NCI-H1436 (cell line): Measurements from ENCODE around the gene ATAT1.
"Not testable (repeated sequence)": the region's sequence is repeated elsewhere in the genome, so short reads cannot be mapped to it uniquely, and the experiment has no call there.

Source experiments
- DNase-seq: peaks from one replicate; lab custom pipeline; 2025; lab: John Stamatoyannopoulos, UW

ATAT1 gene

GRCh38 chr6:30651143-30651542, 24.5 kb downstream of the ATAT1 start:
- no peak for DNase-seq

DNA sequence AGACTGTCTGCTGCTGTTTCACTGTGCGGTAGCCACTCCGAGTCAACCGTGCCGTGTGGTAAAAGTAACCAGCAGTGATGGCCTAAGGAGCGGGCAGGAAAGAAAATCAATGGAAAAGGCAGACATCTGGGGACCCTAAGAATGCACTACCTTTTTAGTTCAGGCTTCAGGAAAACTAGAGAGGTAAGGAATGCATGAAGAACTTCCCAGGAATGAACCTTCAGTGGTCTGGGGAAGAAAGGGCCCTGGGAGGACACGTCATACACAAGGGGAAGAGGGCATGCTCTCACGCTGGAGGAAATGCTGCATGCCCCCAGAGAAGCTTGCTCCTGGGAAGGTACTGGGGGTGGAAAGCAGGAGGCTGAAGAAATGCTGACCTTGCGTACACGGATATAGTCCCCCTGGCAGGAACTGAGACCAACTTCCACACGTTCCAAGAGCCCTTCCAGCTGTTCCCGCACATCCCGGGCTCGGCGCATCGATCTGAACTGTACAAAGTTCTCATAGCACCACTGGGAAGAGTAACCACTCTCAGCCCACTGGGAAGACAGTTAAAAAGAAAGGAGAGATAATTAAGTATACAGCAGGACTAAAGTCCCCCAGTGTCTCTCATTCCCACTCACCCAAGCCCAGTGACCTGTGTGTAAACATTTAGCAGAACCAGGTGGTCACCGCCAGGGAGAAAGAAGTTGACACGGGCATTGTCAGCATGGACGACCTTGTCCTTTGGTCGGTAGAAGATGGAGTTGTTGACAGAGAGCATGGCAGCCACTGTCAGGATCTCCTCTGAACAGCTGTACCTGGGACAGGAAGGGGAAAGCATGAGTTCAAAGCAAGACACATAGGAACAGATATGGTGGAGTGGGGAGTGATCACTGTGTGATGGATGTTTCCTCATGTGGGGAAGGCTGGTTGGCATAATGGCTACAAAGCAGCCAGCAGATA, 28.4 kb downstream of the ATAT1 start:
- DNase-seq: no peak

- DNase-seq: no peak
Observed at GRCh38 chr6:30655743-30656094, 29.0 kb downstream of the ATAT1 start.

- DNase-seq: no peak
Observed at GRCh38 chr6:30656513-30656912, 29.8 kb downstream of the ATAT1 start.

DNA sequence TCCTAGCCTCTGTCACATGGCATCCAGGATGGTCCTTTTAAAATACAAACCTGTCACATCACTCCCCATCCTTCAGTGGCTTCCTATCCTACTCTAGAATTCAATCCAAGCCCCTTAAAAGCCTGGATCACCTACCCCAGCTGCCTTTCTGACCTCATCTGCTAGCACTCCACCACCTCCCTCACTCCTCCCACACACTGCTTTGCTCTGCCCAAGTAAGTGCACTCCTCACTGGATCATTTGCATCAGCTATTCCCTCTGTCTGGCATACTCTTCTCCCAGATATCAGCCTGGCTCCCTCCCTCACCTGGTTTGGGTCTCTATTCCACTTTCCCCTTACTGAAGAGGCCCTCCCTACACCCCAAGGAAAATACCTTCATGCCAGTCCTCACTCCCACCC, 30.8 kb downstream of the ATAT1 start:
- no peak for DNase-seq

DNA sequence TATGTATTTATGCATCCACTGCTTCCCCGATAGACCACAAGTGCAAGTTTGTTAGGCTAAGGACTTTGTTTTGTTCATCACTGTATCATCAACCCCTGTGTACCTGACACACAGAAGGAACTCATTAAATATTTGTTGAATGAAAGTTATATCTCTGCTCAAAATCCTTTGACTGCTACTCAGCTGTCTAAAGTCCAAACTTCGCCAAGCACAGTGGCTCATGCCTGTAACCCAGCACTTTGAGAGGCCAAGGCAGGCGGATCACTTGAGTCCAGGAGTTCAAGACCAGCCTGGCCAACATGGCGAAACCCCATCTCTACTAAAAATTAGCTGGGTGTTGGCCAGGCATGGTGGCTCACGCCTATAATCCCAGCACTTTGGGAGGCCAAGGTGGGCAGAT, 31.2 kb downstream of the ATAT1 start:
- DNase-seq: not testable (repeated sequence)

DNA sequence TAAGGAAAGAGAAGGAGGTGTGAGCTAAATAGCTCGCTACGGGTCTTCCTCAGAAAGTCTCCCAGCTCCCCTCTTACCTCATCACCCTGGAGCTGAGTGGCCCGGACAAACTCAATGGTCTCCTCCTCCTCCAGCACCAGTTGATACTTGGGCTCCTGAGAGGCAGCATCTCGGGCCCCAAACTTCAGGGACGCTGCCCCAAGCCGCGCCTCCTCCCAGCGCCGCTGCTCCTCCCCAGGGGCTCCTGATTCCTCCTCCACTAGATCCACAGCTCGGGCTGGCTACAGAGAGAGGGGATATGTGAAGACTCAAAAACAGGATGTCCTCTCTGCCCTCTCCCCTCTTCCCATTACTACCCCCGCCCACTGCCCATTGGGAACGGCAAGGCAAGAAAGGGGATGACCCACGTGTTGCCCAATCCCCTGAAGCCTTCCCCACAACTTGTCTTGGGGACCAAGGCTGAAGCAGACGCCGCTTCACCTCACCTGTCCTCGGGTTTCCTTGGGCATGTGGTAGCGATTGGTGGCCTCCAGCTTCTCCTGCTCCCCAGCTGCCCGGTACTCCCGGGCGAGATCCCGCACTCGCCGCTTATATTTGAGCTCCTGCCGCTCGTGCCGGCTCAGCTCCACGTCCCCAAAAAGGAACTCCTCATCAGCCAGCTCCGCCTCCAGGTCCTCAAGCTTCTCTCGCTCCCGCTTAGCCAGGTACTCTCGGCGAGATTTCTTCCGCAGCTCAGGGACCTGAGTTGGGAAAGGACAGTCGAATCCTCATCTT, 38.5 kb downstream of the ATAT1 start:
- no peak for DNase-seq

DNA sequence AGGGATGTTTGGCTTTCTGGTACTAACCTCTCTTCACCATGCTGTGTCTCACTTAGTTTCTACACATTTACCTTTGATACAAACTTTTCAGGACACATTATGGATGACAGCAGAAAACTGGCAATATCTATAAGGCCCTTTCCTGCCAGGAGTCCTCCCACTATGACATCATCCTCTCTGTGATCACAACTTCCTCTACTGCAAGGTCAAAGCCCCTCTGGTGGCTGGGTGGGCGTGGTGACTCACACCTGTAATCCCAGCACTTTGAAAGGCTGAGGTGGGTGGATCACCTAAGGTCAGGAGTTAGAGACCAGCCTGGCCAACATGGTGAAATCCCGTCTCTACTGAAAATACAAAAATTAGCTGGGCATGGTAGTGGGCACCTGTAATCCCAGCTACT, 39.6 kb downstream of the ATAT1 start:
- DNase-seq: not testable (repeated sequence)

GRCh38 chr6:30670760-30671527, 44.3 kb downstream of the ATAT1 start:
- DNase-seq: no peak

DNA sequence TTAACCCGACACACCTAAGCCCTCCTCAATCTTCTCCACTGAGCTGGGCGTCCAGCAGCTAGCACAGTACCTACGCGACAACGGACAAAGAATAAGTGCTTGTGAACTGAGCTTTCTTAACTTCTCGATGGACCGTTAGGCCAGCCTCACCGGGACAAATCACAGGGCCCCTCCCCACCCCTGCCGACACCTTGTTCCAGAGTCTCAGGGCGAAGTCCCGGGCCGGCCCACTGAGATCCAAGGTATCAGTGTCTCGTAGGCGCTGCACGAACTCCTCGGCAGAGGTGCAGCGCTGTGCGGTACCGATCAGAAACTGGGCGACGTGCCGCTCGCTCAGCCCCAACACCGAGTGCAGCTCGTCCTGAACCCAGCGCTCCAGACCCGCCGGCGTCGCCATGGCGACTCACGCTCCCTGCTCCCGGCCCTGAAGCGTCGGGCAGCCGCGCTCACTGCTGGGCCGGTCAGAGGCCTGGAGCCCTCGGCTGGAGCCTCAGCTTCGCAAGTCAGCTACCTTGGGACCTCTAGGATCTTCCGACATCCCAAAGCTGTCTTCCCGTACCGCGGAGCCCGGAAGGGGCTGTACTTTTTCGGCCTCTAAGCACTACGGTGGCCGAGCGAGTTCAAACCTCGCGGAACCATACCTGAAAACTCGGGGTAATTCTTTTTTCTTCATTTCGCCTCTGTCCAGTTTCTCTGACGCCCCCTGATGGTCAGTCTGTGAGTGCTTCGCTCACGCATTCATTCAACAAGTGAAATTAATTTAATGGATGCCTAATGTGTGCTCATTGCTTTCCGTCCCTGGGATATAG, 46.0 kb downstream of the ATAT1 start, which contains the start of gene DHX16:
Gene DHX16 (minus strand): TSS at position 562 of the 809 bp plus-strand sequence. CDS start 165 bp downstream, at position 397.
- peak; percentile 91 for DNase-seq

GRCh38 chr6:30676660-30677285, 50.1 kb downstream of the ATAT1 start:
- no peak for DNase-seq

DNA sequence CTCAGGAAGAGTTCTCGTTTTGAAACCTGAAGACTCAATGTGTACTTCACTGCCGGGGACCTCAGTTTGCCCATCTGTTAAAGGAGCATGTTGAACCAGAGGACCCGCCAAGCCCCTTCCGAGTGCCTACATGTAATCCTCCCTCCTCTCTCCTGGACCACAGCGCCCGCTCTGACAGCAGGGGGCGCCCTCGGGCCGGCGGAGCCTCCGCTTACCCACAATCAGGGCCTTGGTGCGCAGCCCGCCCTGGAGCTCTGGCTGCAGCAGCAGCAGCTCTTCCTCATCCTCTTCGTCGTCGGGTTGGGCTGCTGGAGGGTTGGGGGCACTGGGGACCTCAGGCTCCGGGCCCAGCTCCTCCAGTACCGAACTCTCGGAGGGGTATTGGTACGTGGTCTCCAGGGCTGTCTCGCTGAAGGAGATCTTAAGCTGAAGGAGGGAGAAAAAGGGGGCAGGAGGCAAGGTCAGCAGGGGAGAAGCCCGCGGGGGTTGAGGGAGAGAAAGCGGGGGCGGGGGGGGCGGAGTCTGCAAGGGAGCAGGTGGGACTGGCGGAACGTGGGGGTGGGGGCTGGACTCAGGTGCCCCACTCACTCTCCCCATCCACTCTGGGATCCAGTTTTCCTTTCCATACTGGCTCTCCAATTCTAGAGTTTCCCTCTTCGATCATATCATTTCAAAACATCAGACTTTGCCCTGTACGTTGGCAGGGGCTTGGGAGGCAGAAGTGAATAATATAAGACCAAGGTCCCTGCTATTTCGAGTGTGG, 52.5 kb downstream of the ATAT1 start:
- DNase-seq: peak; percentile 70

- no peak for DNase-seq
Observed at GRCh38 chr6:30679765-30680535, 53.3 kb downstream of the ATAT1 start.

DNA sequence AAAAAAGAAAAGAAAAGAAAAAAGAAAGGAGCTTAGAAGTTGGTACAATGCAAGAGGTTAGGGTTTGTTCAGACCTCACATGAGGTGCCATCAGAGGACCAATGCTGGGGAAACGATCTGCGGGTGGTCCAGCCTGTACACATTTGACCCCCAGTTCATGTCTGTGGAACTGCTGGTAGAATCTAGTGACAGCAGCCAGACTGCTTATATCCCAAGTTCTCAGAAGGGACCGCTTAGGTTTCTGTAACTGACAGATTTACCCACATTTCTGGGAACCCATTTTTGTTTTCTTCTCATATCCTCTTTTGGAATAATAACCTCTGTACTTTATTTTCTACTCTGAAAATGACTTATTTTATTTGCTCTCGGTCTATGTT, 55.1 kb downstream of the ATAT1 start:
- no peak for DNase-seq

GRCh38 chr6:30682143-30683117, 55.8 kb downstream of the ATAT1 start:
- no peak for DNase-seq

GRCh38 chr6:30683183-30683979, 56.7 kb downstream of the ATAT1 start:
- DNase-seq: no peak

DNA sequence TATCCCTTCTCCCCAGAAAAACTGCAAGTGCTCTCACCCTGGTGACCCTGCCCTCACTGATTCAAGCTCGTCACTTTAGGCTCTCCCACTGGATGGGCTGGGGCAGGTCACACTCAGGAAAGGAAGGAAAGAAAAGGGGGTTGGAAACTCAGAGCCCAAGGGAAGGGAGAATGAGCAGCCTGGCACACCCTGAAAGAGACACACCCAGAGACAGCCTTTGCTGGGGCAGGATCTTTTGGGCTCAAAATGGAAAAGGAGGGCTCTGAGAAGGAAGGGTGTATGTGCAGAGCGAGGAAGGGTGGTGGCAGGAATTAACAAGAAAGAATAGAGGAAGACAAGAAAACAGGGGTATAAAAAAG, 57.3 kb downstream of the ATAT1 start:
- no peak for DNase-seq
